GM19467 (cell line): Measurements from ENCODE around the gene TMCO6.
A peak's percentile ranks its signal among the peaks of the same experiment; 100 is the strongest.
"Not testable (repeated sequence)": the region's sequence is repeated elsewhere in the genome, so short reads cannot be mapped to it uniquely, and the experiment has no call there.

Experiments used
- ATAC-seq: cut with Tn5 transposase; IDR thresholded peaks from one replicate; pipeline ENCODE4 v1.9.1; 2021; ENCODE audit warnings: mild to moderate bottlenecking, moderate library complexity; ENCODE audit not compliant: unreplicated experiment

The TMCO6 gene

GRCh38 chr5:140630292-140631035 lies 8.8 kb upstream of the TMCO6 start:
- ATAC-seq = no peak

DNA sequence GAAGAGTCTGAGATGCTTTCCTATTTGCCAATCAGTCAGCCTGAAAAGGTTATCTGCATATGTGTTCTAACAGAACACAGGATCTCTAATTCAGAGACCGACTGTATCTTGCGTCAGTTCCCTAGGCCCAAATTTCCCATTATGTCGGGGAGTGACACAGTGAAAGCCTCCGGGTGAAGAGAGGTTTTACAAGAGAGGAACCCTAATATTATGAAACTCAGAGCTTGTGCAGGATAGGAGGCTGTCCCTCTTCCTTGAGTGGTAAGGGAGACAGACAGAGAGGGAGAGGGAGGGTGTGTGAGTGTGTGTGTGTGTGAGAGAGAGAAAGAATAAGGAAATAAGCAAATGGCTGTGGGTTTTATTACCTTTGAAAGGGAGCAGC lies 8.2 kb upstream of the TMCO6 start:
- no peak for ATAC-seq

- ATAC-seq = peak; percentile 9
Observed at GRCh38 chr5:140631831-140632365, 7.4 kb upstream of the TMCO6 start.

GRCh38 chr5:140632366-140633020 lies 6.8 kb upstream of the TMCO6 start:
- peak; percentile 54 for ATAC-seq

DNA sequence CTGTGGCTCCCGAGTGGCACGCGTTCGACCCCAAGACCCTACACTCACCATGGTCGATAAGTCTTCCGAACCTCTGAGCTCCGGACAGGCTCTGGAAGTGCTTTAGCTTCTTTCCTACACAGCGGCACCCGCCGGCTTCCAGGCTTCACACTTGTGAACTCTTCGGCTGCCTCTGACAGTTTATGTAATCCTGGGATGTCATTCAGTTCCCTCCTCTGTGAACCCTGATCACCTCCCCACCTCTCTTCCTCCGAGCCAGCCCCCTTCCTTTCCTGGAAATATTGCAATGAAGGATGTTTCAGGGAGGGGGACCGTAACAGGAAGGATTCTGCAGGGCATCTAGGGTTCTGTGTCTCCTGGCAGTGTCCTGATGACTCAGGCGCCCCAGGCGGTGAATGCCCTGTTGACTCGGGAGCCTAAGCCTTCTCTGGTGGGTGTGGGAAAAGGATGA lies 6.2 kb upstream of the TMCO6 start, which contains the start of gene CD14:
TSS of gene CD14 (minus strand) at position 155 of the 451 bp plus-strand sequence. CDS start at position 51, 104 bp downstream.
- ATAC-seq = peak; percentile 5

- no peak for ATAC-seq
Observed at GRCh38 chr5:140633501-140633900, 5.8 kb upstream of the TMCO6 start.

GRCh38 chr5:140634103-140634502 lies 5.1 kb upstream of the TMCO6 start:
- no peak for ATAC-seq

GRCh38 chr5:140635291-140636257 lies 3.7 kb upstream of the TMCO6 start:
- no peak for ATAC-seq

- ATAC-seq = no peak
Observed at GRCh38 chr5:140637371-140638100, 1.7 kb upstream of the TMCO6 start.

GRCh38 chr5:140638898-140639147 lies 428 bp upstream of the TMCO6 start:
- not testable (repeated sequence) for ATAC-seq

GRCh38 chr5:140641716-140642115 lies 2.5 kb downstream of the TMCO6 start:
- ATAC-seq = no peak

DNA sequence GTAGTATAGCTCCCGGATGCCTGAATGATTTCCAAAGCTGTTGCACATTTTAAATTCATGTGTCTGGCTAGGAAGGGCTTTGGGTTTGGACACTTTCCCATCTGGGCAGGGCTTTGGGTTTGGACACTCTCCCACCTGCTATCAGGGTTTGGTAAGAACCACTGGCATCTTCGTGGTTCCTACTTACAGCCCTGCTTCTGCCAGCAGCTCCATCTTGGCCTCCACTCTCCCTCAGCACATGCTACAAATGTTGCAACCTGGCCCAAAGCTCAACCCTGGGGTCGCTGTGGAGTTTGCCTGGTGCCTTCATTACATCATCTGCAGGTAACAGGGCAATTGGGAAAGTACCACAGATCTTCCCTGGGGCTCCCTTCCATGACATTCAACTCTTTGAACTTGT lies 3.5 kb downstream of the TMCO6 start:
- ATAC-seq = no peak

DNA sequence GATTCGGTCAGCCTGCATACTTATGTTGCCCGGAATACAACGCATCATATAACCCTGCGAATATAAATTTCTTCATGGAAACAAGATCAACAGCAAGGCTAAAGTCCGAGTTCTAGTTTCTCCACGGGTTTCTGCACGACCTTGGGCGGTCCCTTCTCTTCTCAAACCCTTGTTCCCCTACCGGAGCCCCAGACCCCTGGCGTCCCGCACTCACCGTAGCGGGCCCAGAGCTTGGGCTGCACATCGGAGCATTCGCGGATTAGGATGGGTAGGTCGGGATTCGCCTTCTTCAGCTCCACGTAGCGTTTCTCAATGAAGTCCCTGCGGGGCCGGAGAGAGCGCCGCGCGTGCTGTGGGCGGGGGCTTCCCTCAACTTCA lies 7.8 kb downstream of the TMCO6 start:
- ATAC-seq = no peak

DNA sequence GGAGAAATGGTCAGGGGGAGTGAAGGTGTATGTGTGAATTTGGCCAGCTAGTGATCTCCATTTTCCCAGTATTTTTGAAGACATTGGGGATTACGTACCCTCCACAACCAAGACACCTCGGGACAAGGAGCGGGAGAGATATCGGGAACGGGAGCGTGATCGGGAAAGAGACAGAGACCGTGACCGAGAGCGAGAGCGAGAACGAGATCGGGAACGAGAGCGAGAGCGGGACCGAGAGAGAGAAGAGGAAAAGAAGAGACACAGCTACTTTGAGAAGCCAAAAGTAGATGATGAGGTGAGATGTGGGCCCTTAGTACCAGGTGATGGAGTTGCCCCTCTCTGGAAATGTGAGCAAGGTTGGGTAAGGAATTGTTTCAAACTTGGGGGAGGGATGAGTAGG lies 19.6 kb downstream of the TMCO6 start:
- ATAC-seq = no peak

GRCh38 chr5:140660371-140660770 lies 21.1 kb downstream of the TMCO6 start:
- not testable (repeated sequence) for ATAC-seq

DNA sequence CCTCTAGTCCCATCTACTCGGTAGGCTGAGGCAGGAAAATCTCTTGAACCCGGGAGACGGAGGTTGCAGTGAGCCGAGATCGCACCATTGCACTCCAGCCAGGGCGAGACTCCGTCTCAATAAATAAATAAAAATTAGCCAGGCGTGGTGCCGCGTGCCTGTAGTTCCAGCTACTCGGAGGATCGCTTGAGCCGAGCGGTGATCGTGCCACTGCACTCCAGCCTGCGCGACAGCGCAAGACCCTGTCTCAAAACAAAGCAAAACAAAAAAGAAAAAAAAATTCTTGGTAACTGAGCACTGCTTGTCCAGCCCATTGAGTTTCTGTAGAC lies 24.7 kb downstream of the TMCO6 start:
- no peak for ATAC-seq

DNA sequence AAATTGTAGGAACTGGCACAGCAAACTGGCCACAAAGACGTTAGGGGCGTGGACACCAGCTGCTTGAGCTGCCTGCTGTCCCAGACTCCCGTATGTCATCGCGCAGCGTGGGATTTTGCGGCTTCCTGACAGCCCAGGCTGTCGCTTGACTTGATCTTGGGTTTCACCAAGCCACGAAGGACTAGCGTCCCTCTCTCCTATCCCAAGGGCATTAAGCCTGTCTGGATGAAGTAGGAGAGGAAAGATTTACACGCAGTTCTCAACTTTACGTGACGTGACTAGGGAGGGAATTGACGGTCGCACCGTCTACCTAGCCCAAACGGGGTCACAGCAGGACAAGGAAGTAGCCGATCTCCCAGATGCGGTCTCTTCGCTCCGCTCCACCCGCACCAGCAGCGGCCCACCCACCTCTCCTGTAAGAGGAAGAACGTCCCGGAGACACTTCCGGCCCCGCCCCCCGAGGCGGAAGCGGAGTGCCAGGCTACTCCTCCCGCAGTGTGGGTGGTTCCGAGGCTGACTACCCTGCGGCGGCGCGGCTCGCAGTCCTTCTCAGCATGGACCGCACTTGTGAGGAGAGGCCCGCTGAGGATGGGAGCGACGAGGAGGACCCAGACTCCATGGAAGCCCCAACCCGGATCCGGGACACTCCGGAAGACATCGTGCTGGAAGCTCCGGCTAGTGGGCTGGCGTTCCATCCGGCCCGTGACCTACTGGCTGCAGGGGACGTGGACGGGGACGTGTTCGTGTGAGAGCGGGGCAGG lies 25.3 kb downstream of the TMCO6 start, which contains the start of gene WDR55:
TSS of gene WDR55 (plus strand) at position 546 of the 761 bp plus-strand sequence. CDS start at position 555, 9 bp downstream.
- peak; percentile 95 for ATAC-seq

- not testable (repeated sequence) for ATAC-seq
Observed at GRCh38 chr5:140671035-140671434, 31.8 kb downstream of the TMCO6 start.

DNA sequence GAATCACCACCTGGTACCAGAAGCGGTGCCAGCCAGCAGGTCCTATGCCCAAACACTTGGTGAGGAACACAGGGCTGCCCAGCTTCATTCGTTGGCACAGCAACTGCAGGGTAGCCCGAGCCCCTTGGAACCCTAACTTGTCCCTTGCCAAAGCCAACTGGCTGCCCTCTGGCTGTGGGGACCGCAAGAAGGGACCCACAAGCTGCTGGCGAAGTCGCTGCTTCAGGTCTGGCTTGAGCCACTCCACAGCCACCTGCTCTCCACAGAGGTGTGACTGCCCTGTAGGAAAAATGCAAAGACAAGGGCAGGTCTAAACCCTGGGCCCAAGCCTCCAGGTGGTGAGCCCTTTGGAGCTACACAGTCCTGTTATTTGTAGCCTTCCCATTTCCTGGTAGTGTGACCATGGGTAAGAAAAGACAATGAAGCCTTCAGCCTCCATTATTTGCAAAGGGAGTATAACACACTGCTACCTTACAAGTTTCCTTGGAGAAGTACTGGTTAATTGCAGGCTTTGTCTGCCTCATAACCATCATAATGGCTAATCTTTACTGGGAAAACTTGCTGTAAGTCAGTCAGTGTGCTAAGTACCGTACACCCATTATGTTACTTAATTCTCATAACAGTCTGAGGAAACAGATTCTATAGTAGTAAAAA lies 32.3 kb downstream of the TMCO6 start:
- no peak for ATAC-seq
